Urinary bladder (tissue), 4 donors: ENCODE results near the gene DESI1. TPM values are rescaled to one million over a fixed set of nuclear protein-coding genes. Genes with fewer than 3 reads are reported as not detected.
"Not testable (repeated sequence)": the region's sequence is repeated elsewhere in the genome, so short reads cannot be mapped to it uniquely, and the experiment has no call there.

Experiments used
- DNase-seq: peaks from one replicate; pipeline ENCODE4 v3.0.0-alpha.2; 2015; ENCODE audit errors: extremely low spot score
- H3K27ac ChIP-seq: one replicate; pipeline ENCODE4 v1.5.1; 2013; ENCODE audit warnings: low read depth, mild to moderate bottlenecking, moderate library complexity
- H3K36me3 ChIP-seq: one replicate; pipeline ENCODE4 v1.6.1; 2013; ENCODE audit warnings: mild to moderate bottlenecking, moderate library complexity; ENCODE audit not compliant: insufficient read depth
- H3K4me1 ChIP-seq: one replicate; pipeline ENCODE4 v1.6.1; 2013; ENCODE audit warnings: mild to moderate bottlenecking, moderate library complexity; ENCODE audit not compliant: insufficient read depth
- H3K4me3 ChIP-seq: one replicate; pipeline ENCODE4 v1.5.1; 2013; ENCODE audit warnings: low read depth, low read length
- WGBS: extraction: QIAGEN DNeasy Blood & Tissue Kit; methylation state at CpG from one replicate; pipeline ENCODE4 v1.1.7; 2013; 5-methylcytosine and 5-hydroxymethylcytosine counted together
- polyA plus RNA-seq: library from polyadenylated mRNA; stranded (reverse); fragments of 200-250 nt; gene quantifications from one replicate; pipeline ENCODE4 v1.2.3, GENCODE V29; 2013
- total RNA-seq: library from RNA; depleted of rRNA; stranded (reverse); fragments of >200 nt; gene quantifications from one replicate; pipeline ENCODE4 v1.2.3, GENCODE V29; 2014
- donor health status: healthy with polysubstance abuse.
- donor health status: healthy.

DESI1 gene
- total RNA-seq, result 12.7 TPM
- polyA plus RNA-seq, result 14.5 TPM

DNA sequence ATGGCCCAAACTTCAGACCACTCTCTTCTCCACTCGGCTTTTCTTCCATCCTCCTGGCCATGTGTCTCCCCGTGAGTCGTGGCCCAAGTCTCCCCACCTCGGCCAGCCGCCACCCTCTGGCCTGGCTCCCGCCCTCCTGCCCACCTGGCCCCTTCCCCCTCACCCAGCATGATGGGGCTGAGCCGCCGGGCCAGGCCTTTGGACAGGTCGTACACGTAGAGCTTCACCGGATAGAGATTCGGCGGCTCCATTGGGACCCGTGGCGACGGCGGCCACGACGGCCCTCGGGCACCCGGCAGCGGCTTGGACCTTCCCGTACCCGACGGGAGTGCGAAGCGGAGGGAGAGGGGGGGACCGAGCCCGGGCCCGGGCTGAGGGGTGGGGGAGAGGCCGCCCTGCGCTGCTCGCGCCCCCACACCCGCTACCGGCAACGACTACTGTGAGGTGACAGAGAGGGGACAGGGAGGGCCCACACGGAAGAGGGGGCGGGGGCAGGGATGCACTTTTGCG, at the start of gene DESI1:
Gene DESI1, minus strand, starts transcription at position 455 of the 510 bp plus-strand sequence. Its CDS starts 204 bp downstream, at position 251.
- peak within 1 kb of the TSS; percentile 72 for H3K4me3 ChIP-seq
- no peaks in the 10 kb centered on the region for H3K36me3 ChIP-seq
- peak within 1 kb of the TSS; percentile 90 for H3K27ac ChIP-seq
- under 1% methylated on average over 40 of the region's 40 CpGs for WGBS
- no peak for DNase-seq
- no peaks in the 10 kb centered on the region for H3K4me1 ChIP-seq

DNA sequence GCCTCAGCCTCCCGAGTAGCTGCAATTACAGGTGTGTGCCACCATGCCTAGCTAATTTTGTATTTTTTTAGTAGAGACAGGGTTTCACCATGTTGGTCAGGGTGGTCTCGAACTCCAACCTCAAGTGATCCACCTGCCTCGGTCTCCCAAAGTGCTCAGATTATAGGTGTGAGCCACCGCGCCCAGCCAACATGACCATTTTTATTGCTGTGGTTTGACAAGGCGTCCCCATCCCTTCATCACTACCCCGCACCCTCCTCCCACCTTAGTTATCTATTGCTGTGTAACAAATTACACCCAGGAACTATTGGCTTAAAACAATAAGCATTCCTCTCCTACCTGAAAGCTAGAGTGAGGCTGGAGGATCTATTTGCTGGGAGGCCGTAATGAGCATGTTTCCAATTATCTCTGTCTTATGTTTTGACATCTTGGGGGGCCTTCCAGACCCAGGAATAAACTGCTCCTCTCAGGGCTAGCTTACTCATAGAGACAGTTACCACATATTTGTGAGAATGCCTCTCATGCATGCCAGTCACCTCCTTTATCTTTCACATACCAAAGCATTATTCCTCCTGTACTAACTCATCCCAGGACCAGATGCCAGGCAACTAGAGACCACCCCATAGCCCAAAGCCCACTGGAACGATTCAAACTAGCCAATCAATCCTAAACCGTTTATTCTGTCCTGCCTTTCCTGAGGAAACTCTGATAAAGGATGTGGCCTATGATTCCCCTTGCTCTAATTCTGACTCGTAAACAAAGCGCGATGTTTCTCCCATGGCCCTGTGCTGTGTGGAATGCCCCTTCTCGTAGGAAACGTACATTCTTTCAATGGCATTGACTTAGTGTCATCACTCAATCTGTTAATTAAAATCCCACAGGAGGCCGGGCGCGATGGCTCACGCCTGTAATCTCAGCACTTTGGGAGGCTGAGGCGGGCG, 48.4 kb upstream of the DESI1 start:
- H3K36me3 ChIP-seq, result no peaks in the 10 kb centered on the region
- H3K4me3 ChIP-seq, result no peak overlapping the region
- no peaks in the 10 kb centered on the region for H3K4me1 ChIP-seq
- no peak overlapping the region for H3K27ac ChIP-seq
- DNase-seq, result no peak
- 80% methylated on average over 21 of the region's 21 CpGs for WGBS

DNA sequence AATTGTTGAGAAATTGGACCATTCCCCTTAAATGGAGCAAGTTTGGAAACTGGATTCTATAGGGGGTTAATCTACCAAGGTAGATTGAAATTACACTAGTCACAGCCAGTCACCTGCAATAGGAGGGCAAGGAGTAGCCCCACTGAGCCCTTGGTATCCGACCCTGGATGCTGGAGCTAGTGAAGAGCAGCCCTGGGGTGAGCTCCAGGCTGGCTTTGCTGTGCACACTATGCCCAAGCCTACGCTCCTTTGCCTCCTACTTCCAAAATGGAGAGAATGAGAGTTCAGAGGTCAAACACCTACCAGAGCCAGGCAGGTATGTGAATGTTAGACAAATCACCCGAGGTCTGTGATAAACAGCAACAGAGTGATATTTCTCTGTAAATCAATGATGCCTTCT, 44.1 kb upstream of the DESI1 start:
- Histone ChIP-seq H3K27ac (no peak overlapping the region), H3K4me1 (no peaks in the 10 kb centered on the region), H3K36me3 (no peaks in the 10 kb centered on the region), H3K4me3 (no peak overlapping the region)
- DNase-seq, result no peak
- 87% methylated on average over 3 of the region's 3 CpGs for WGBS

DNA sequence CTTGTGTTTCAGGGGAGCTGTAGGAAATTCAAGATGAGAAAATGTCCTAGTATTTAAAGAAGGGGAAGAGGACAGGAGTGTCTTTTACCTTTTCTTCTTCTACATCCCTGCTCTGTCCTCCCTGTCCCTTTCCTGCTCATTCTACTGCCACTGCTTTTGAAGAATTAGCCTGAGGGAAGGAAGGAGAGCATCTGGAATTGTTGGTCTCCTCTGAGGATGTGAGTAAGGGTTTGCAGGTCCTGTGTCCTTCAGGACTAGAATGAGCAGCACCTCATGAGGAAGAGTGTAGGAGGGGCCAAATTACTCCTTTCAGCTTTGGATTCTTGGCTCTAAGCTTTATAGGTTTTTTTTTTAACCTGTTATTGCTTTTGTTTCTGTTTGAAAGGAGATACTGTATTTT, 43.6 kb upstream of the DESI1 start:
- Histone ChIP-seq H3K4me1 (no peaks in the 10 kb centered on the region), H3K4me3 (no peak overlapping the region), H3K27ac (no peak overlapping the region), H3K36me3 (no peaks in the 10 kb centered on the region)
- no peak for DNase-seq

DNA sequence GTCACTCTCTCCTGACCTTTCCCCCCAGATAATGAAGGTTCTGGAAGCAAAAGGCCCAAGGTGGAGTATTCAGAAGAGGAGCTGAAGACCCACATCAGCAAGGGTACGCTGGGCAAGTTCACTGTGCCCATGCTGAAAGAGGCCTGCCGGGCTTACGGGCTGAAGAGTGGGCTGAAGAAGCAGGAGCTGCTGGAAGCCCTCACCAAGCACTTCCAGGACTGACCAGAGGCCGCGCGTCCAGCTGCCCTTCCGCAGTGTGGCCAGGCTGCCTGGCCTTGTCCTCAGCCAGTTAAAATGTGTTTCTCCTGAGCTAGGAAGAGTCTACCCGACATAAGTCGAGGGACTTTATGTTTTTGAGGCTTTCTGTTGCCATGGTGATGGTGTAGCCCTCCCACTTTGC, 42.8 kb upstream of the DESI1 start:
- H3K4me3 ChIP-seq, H3K27ac ChIP-seq, H3K4me1 ChIP-seq, DNase-seq, H3K36me3 ChIP-seq: not testable (repeated sequence)
- 76% methylated on average over 9 of the region's 9 CpGs for WGBS

DNA sequence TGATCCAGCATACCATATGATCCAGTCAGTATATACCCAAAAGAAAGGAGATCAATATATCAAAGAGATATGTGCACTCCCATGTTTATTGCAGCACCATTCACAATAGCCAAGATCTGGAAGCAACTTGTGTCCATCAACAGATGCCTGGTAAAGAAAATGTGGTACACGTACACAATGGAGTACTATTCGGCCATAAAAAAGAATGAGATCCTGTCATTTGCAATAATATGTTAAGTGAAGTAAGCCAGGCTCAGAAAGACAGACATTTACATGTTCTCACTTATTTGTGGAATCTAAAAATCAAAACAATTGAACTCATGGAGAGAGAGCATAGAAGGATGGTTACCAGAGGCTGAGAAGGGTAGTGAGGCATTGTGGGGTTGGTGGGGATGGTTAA, 40.9 kb upstream of the DESI1 start:
- no peak for DNase-seq
- H3K36me3 ChIP-seq, result peaks cover 3% of the 10 kb centered on the region
- no peaks in the 10 kb centered on the region for H3K4me1 ChIP-seq
- WGBS, result 94% methylated on average over 2 of the region's 2 CpGs
- no peak overlapping the region for H3K4me3 ChIP-seq
- H3K27ac ChIP-seq, result no peak overlapping the region

DNA sequence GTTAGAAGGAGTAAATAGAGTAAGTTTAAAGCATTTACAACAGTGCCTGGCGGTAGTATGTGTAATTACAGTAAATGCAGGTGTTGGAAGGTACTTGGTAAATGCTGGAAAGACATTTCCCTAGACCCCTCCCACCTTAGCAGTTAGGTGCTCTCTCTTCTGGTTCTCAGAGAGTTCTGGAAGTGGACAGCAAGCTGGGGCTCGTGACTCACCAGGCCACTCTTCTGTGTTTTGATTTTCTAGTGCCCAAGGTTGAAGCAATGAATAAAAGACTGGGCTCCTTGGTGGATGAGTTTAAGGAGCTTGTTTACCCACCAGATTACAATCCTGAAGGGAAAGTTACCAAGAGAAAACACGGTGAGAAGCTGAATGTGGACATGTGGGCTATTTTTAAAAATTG, 40.2 kb upstream of the DESI1 start:
- Histone ChIP-seq H3K36me3 (peaks cover 3% of the 10 kb centered on the region), H3K4me3 (no peak overlapping the region), H3K4me1 (no peaks in the 10 kb centered on the region), H3K27ac (no peak overlapping the region)
- 83% methylated on average over 3 of the region's 3 CpGs for WGBS
- DNase-seq, result no peak

DNA sequence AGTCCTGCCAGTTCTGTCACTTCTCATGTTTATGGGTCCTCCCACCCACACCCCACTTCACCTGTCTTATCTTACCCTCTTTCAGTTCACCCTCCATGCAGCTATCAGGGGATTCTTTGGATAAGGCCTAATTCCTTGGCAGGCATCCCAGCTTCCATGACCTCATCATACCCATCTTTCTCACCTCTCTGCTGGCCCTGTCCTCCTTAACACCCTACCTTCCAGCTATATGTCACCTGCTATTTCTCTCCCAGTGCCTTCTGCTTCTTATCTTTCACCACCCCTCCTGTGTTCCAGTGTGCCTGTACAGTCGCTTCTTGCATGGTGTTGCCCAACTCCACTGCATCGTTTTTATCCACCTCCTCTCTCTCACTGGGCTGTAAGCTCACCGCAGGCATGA, 39.6 kb upstream of the DESI1 start:
- no peak for DNase-seq
- H3K4me1 ChIP-seq, result no peaks in the 10 kb centered on the region
- WGBS, result 61% methylated on average over 3 of the region's 3 CpGs
- H3K36me3 ChIP-seq, result peaks cover 3% of the 10 kb centered on the region
- no peak overlapping the region for H3K27ac ChIP-seq
- H3K4me3 ChIP-seq, result no peak overlapping the region

DNA sequence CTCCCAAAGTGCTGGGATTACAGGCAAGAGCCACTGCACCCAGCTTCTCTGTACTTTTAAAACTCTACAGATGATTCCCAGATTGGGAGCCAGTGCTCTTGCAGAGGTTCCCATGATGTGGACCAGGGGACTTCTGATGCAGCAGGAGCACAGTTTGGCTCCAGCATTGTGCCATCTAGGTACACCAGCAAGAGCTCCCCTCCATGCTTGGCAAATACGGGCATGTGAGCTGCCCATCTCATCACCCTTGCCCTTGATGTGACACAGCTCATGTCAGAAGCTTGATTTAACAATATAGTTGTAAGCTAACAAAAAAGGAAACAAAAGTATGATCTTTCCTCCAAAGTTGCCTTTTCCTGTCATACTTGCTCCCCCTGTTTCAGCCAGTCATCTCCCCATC, 39.1 kb upstream of the DESI1 start:
- DNase-seq, result no peak
- no peak overlapping the region for H3K27ac ChIP-seq
- no peaks in the 10 kb centered on the region for H3K4me1 ChIP-seq
- H3K36me3 ChIP-seq, result peaks cover 3% of the 10 kb centered on the region
- no peak overlapping the region for H3K4me3 ChIP-seq
- WGBS, result 87% methylated on average over 1 of the region's 1 CpG

DNA sequence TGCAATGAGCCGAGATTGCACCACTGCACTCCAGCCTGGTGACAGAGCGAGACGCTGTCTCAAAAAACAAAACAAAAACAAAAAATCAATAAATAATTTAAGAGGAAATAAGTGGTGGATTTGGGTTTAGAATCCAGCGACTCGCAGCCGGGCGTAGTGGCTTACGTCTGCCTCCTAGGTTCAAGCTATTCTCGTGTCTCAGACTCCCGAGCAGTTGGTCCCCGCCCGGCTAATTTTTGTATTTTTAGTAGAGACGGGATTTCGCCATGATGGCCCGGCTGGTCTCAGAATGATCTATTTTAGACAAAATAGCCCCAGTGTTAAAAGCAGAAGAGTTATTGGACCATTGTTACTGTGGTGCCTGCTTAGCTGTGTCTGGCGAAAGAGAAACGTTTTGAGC, 38.0 kb upstream of the DESI1 start:
- no peak for DNase-seq
- H3K4me3 ChIP-seq, result no peak overlapping the region
- H3K27ac ChIP-seq, result no peak overlapping the region
- no peaks in the 10 kb centered on the region for H3K4me1 ChIP-seq
- peaks cover 7% of the 10 kb centered on the region for H3K36me3 ChIP-seq
- WGBS, result 95% methylated on average over 17 of the region's 17 CpGs

DNA sequence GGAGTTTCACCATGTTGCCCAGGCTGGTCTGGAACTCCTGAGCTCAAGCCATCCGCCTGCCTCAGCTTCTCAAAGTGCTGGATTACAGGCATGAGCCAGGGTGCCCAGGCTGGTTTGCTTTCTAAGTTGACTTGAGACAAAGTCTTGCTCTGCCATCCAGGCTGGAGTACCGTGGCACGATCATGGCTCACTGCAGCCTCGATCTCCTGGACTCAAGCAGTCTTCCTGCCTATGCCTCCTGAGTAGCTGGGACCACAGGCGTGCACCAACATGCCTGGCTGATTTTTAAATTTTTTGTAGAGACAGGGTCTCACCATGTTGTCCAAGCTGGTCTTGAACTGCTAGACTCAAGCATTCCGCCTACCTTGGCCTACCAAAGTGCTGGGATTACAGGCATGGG, 36.9 kb upstream of the DESI1 start:
- WGBS, result 96% methylated on average over 6 of the region's 6 CpGs
- H3K4me1 ChIP-seq, result no peaks in the 10 kb centered on the region
- DNase-seq, result no peak
- no peak overlapping the region for H3K27ac ChIP-seq
- no peak overlapping the region for H3K4me3 ChIP-seq
- H3K36me3 ChIP-seq, result peaks cover 11% of the 10 kb centered on the region

DNA sequence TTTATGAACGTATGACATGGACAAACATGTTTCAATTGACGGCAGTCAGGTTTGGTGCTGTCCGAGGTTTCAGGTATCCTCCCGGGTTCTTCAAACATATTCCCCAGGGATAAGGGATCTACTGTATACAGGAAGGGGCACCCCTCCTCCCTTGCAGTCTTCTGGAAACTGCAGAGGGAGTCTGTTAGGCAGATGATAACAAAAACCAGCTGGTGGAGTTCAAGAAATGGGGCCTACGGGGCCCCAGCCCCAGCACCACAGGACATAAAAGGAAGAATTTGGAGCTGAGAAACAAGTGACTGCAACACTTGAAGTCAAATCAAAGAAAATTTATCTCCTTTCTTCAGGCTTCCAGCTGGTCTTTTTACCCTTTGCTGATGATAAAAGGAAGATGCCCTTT, 35.7 kb upstream of the DESI1 start:
- 41% methylated on average over 5 of the region's 5 CpGs for WGBS
- Histone ChIP-seq H3K27ac (no peak overlapping the region), H3K36me3 (peaks cover 11% of the 10 kb centered on the region), H3K4me3 (no peak overlapping the region), H3K4me1 (no peaks in the 10 kb centered on the region)
- DNase-seq, result no peak

DNA sequence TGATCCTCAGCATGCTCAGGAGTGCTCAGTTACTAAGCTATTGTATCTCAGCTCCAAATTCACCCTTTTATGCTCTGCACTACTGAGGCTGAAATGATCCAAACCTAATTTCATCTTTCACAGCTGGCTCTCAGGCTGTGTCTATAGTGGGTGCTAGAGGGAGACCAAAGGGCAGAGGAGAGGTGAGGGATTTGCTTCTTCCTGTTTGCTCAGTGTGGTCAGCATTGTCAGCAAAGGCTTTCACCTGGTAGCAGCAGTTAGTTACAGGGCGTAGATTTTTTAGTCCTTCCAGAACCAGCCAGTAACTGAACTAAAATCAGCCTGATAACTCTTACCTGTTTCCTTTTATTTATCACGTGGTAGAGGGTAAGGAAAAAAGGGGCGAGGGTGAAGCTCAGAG, 33.5 kb upstream of the DESI1 start:
- WGBS, result 93% methylated on average over 3 of the region's 3 CpGs
- DNase-seq, result no peak
- H3K36me3 ChIP-seq, result peaks cover 16% of the 10 kb centered on the region
- H3K4me3 ChIP-seq, result no peak overlapping the region
- H3K27ac ChIP-seq, result no peak overlapping the region
- no peaks in the 10 kb centered on the region for H3K4me1 ChIP-seq

DNA sequence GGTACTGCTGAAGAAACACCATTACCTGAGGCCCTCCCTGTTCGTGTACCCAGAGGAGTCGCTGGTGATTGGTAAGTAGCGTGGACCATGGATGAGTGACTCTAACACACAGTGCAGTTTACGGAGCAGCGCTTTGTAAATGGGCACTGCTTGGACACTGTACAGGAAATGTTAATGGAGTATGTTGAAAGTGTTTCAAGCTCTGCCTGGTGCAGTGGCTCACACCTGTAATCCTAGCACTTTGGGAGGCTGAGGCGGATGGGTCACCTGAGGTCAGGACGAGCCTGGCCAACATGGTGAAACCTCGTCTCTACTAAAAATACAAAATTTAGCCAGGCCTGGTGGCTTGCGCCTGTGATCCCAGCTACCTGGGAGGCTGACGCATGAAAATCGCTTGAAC, 30.0 kb upstream of the DESI1 start:
- H3K4me1 ChIP-seq, result no peaks in the 10 kb centered on the region
- H3K36me3 ChIP-seq, result peaks cover 12% of the 10 kb centered on the region
- DNase-seq, result no peak
- H3K27ac ChIP-seq, result no peak overlapping the region
- H3K4me3 ChIP-seq, result no peak overlapping the region
- WGBS, result 93% methylated on average over 11 of the region's 11 CpGs
